PC-9 (cell line): Measurements from ENCODE around the gene LRP1.

Source experiments
- CTCF ChIP-seq: fragments of 200-600 bp; sonication (generic); conservative IDR thresholded peaks from 2 replicates; pipeline ENCODE4 v1.6.1; 2017; ENCODE audit warnings: mixed run types, antibody characterized with exemption, mild to moderate bottlenecking, moderate library complexity
- EZH2 ChIP-seq: fragments of 200-600 bp; sonication (generic); IDR thresholded peaks from 2 replicates; pipeline ENCODE4 v1.8.0; 2017; ENCODE audit warnings: antibody characterized with exemption, low read depth

- TF ChIP-seq CTCF (no peak), EZH2 (no peak)
Observed at GRCh38 chr12:57234233-57234570, 105.9 kb downstream of the LRP1 start.
